ENCODE measurements around the gene DPY19L3.

The DPY19L3 gene

DNA sequence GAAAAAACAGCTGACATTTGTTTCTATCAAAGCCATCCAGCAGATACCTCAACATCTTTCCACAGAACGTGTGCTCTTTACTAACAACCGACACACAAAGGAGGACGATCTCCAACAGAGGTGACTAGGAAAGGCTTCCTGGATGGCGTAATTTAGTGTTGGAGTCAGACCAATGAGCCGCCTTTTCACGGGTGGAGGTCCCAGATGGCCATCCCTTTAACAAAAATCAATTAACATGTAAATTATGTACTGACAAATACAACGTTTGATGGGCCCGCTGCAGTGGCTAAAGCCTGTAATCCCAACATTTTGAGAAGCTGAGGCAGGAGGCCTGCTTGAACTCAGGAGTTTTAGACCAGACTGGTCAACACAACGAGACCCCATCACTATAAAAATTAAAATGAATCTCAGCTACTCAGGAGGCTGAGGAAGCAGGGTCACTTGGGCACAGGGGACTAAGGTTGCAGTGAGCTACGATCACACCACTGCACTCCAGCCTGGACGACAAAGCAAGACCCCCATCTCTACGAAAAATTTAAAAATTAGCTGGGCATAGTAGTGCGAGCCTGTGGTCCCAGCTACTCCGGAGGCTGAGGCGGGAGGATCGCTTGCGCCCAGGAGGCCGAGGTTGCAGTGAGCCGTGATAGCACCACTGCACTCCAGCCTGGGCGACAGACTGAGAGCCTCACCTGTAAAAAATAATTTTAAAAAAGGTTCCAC is 1.2 kb upstream of the DPY19L3 start:
- TF ChIP-seq, protein P1, sequence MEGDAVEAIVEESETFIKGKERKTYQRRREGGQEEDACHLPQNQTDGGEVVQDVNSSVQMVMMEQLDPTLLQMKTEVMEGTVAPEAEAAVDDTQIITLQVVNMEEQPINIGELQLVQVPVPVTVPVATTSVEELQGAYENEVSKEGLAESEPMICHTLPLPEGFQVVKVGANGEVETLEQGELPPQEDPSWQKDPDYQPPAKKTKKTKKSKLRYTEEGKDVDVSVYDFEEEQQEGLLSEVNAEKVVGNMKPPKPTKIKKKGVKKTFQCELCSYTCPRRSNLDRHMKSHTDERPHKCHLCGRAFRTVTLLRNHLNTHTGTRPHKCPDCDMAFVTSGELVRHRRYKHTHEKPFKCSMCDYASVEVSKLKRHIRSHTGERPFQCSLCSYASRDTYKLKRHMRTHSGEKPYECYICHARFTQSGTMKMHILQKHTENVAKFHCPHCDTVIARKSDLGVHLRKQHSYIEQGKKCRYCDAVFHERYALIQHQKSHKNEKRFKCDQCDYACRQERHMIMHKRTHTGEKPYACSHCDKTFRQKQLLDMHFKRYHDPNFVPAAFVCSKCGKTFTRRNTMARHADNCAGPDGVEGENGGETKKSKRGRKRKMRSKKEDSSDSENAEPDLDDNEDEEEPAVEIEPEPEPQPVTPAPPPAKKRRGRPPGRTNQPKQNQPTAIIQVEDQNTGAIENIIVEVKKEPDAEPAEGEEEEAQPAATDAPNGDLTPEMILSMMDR (IDR thresholded peaks at IDR 0.05; ENCODE audit: low read depth, low read length), result no peak
- in situ Hi-C loops (cut with HindIII; ENCODE audit: low sequenced_read_pairs), result no loop called here
- H3K4me3 ChIP-seq (ENCODE audit: low read depth, low read length), result peak overlapping the region; percentile 81
- no peak for DNase-seq (ENCODE audit: low read depth, low spot score)

DNA sequence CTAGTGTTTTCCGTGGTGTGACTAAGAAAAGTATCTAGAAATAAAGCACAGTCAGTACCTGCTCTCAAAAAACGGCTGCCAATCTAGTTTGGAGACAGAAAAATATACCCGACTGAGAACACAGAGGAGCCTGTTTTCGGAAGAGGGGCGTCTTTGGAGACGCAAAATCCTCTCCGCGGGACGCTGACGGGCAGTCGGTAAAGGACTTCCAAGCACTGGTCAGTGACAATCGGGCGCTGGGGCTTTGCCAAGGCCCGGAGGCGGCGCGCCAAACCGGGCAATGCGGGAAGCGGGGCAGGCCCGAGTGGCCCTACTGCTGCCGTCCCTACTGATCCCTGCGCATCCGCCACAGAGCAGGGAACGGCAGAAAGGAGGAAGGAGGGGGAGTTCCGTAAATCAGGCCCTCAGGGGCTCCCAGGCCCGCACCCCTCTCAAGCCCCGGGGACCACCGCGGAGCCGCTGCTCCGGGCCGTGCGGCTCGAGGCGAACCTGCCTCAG is 588 bp upstream of the DPY19L3 start:
- DNase-seq (ENCODE audit: low read depth, low spot score), result no peak
- in situ Hi-C loops (cut with HindIII; ENCODE audit: low sequenced_read_pairs), result no loop called here
- TF ChIP-seq, protein P1 (IDR thresholded peaks at IDR 0.05; ENCODE audit: low read depth, low read length), result no peak

DNA sequence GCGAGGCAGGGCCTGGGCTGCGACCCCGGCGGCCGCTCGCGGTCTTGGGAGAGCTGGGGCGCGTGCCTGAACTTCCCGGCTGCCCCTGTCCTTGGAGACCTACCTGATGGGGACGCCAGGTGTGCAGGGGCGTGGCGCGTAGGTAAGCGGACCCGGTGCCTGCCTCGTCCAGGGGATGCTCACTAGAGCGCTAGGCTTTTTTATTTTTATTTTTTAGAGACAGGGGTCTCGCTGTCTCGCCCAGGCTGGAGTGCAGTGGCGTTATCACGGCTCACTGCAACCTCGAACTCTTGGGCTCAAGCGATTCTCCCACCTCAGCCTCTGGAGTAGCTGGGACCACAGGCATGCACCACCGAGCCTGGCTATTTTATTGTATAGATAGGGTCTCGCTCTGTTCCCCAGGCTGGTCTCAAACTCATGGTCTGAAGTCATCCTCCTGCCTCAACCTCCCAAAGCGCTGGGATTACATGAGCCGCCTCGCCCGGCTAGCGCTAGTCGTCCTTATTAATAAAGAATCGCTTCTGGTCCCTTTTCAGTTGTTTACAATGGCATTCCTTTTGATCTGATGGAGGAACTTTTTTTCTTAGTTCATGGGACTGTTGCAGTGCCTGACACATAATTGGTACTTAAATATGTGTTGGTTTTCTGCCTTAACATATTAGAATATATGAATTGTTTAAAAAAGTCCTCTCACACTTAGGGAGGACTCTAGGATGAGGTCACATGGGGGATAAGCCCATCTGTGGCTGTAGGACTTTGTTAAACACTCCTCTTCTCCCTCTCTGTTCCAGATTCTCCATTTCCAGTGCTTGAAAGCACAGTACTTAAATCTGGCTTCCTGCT is 812 bp downstream of the DPY19L3 start:
- peak; percentile 10 for DNase-seq (ENCODE audit: low read depth, low spot score)
- in situ Hi-C loops (cut with HindIII; ENCODE audit: low sequenced_read_pairs), result no loop called here
- peak overlapping the region; percentile 81 for H3K4me3 ChIP-seq (ENCODE audit: low read depth, low read length)
- TF ChIP-seq, protein P1 (IDR thresholded peaks at IDR 0.05; ENCODE audit: low read depth, low read length), result no peak

More for the DNA sequence above, 588 bp upstream of the DPY19L3 start:
- peak overlapping the region; percentile 81 for H3K4me3 ChIP-seq (ENCODE audit: low read depth, low read length)

DNA sequence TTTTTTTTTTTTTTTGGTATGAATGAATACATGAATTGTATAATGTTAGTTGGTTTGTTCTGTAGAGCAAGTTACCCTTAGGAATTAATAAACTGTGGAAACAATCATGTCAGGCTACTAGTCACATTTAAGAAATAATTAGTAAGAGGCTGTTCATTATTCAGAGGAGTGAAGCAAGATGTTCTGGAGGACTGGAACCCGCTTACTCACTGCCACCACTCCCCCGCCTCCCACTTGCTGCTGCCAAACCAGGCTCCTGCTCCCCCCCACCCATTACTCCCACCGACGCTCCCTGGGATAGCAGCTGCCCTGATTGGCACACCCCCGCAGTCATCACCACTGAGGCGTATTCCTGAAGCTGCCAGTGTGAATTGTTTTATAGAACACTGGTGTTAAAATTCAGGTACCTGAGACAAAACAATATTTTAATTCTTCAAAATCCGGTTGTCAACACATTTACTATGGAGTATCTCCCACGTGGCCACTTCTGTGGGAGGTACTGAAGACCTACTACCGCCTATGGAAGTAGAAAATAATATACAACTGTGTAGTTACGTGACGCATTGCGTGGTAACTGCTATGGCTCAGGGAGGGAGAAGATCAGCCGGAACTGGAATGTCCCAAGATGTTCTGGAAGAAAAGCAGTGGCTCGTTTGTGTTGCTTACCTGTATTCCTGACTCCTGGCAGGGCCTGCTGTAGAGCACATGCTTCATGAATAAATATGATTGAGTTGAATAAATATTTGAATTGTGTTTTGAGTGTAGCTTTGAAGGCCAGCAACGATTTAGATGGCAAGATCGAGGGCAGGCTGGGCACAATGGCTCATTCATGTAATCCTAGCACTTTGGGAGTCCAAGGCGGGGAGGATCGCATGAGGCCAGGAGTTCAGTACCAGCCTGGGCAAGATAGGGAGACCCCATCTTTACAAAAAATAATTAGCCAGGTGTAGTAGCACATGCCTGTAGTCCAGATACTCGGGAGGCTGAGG is 1.7 kb downstream of the DPY19L3 start:
- H3K4me3 ChIP-seq (ENCODE audit: low read depth, low read length), result peak overlapping the region; percentile 81
- in situ Hi-C loops (cut with HindIII; ENCODE audit: low sequenced_read_pairs), result no loop called here
- peak; percentile 39 for DNase-seq (ENCODE audit: low read depth, low spot score)
- TF ChIP-seq, protein P1 (IDR thresholded peaks at IDR 0.05; ENCODE audit: low read depth, low read length), result no peak

DNA sequence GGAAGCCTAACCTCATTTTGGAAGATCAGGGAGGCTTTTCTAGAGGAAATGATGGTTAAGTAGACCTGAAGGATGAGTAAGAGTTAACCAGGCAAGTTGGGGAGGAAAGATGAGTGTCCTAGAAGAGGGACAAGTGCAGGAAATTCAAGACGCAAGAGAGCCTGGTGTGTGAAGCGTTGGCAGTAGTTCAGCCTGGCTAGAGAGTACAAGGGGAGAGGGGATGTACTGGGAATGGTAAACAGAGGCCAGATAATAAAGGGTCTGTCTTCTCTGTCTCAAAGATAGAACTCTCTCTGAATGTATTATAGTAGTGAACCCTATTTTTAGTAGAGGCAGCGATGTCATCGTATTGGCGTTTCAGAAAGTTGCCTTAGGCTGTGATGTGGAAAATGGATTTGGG is 9.7 kb downstream of the DPY19L3 start:
- DNase-seq (ENCODE audit: low read depth, low spot score), result no peak

More for the DNA sequence above, 9.7 kb downstream of the DPY19L3 start:
- no peak overlapping the region for H3K4me3 ChIP-seq (ENCODE audit: low read depth, low read length)
- TF ChIP-seq, protein P1 (IDR thresholded peaks at IDR 0.05; ENCODE audit: low read depth, low read length), result no peak
- in situ Hi-C loops (cut with HindIII; ENCODE audit: low sequenced_read_pairs), result no loop called here
